SK-N-SH (cell line): ENCODE data around the gene MGLL. TPM values are rescaled to one million over a fixed set of nuclear protein-coding genes. Genes with fewer than 3 reads are reported as not detected.

Experiments used
- CTCF ChIA-PET: fragments of 300-600, 350-600 bp; formaldehyde crosslinking; extraction: SDS; loops from one replicate; lab custom pipeline; 2021; lab: Yijun Ruan, JAX
- POLR2A ChIA-PET: fragments of 350-600 bp; sonication (Branson Sonifier 250); formaldehyde crosslinking; extraction: SDS; loops from one replicate; lab custom pipeline; 2020; ENCODE audit warnings: antibody characterized with exemption, inconsistent platforms; lab: Yijun Ruan, JAX
- DNase-seq: peaks from one replicate; pipeline ENCODE4 v3.0.0; 2012
- H2AFZ ChIP-seq: fragments of 200-600 bp; sonication (generic); 2 replicates; pipeline ENCODE4 v1.8.1; 2016; ENCODE audit warnings: antibody characterized with exemption, mild to moderate bottlenecking, low read depth
- H3F3A ChIP-seq: fragments of 200-600 bp; sonication (generic); replicated peaks from 2 replicates; pipeline ENCODE3; 2016; ENCODE audit warnings: antibody characterized with exemption, mild to moderate bottlenecking; ENCODE audit not compliant: insufficient read depth
- H3K27ac ChIP-seq, 2 experiments: fragments of 200-500 bp in 1 of 2; fragments of 200-600 bp in 1 of 2; sonication (Bioruptor generic) in 1 of 2; sonication (generic), shearing (Covaris generic) in 1 of 2; 2 replicates each; pipeline versions ENCODE4 v1.5.1 to v1.6.1; 2014 to 2016; ENCODE audit warnings: low read depth in 2 of 2, inconsistent platforms in 1 of 2, low read length in 1 of 2, mild to moderate bottlenecking in 1 of 2, mixed read lengths in 1 of 2
- H3K27me3 ChIP-seq: fragments of 200-600 bp; sonication (generic), shearing (Covaris generic); 2 replicates; pipeline ENCODE4 v1.6.1; 2016; ENCODE audit warnings: mixed run types; ENCODE audit not compliant: insufficient read depth
- H3K36me3 ChIP-seq, 2 experiments: fragments of 200-500 bp in 1 of 2; fragments of 200-600 bp in 1 of 2; sonication (Bioruptor generic) in 1 of 2; sonication (generic) in 1 of 2; replicated peaks in 1 of 2; 2 replicates each; pipeline versions ENCODE3 to v1.5.1; 2014 to 2016; ENCODE audit warnings: low read length in 1 of 2, mild to moderate bottlenecking in 1 of 2; ENCODE audit not compliant: insufficient read depth in 2 of 2, control insufficient read depth in 1 of 2
- H3K4me1 ChIP-seq, 2 experiments: fragments of 200-500 bp in 1 of 2; fragments of 200-600 bp in 1 of 2; sonication (Bioruptor generic) in 1 of 2; sonication (generic), shearing (Covaris generic) in 1 of 2; 2 replicates each; pipeline versions ENCODE4 v1.5.1 to v1.6.1; 2014 to 2016; ENCODE audit warnings: low read depth in 1 of 2, low read length in 1 of 2, mixed run types in 1 of 2; ENCODE audit not compliant: insufficient read depth in 2 of 2, control insufficient read depth in 1 of 2
- H3K4me2 ChIP-seq: fragments of 200-600 bp; sonication (generic), shearing (Covaris generic); 2 replicates; pipeline ENCODE4 v1.6.1; 2017; ENCODE audit warnings: mixed run types
- H3K4me3 ChIP-seq, 2 experiments: fragments of 200-500 bp in 1 of 2; fragments of 200-600 bp in 1 of 2; sonication (Bioruptor generic) in 1 of 2; sonication (generic), shearing (Covaris generic) in 1 of 2; 2 replicates each; pipeline versions ENCODE4 v1.5.1 to v1.8.1; 2014 to 2016; ENCODE audit warnings: low read depth in 2 of 2, inconsistent platforms in 1 of 2, low read length in 1 of 2, mild to moderate bottlenecking in 1 of 2, mixed read lengths in 1 of 2, moderate library complexity in 1 of 2
- H3K79me2 ChIP-seq: fragments of 200-600 bp; sonication (generic); 2 replicates; pipeline ENCODE4 v1.8.1; 2017; ENCODE audit warnings: mild to moderate bottlenecking; ENCODE audit not compliant: insufficient read depth
- H3K9ac ChIP-seq: fragments of 200-600 bp; sonication (generic); 2 replicates; pipeline ENCODE4 v1.6.1; 2017; ENCODE audit warnings: mixed run types
- H3K9me2 ChIP-seq: fragments of 200-600 bp; sonication (generic); 2 replicates; pipeline ENCODE4 v1.6.1; 2017; ENCODE audit warnings: mixed run types
- H3K9me3 ChIP-seq: fragments of 200-600 bp; sonication (generic); 2 replicates; pipeline ENCODE4 v1.6.1; 2017; ENCODE audit warnings: mixed run types, mild to moderate bottlenecking, moderate library complexity
- H4K20me1 ChIP-seq: fragments of 200-600 bp; sonication (generic); 2 replicates; pipeline ENCODE4 v1.6.1; 2017; ENCODE audit warnings: mild to moderate bottlenecking, mixed run types; ENCODE audit not compliant: insufficient read depth
- CTCF ChIP-seq: fragments of 200-600 bp; sonication (generic); IDR thresholded peaks from 2 replicates; pipeline ENCODE4 v1.6.1; 2017; ENCODE audit warnings: antibody characterized with exemption, mild to moderate bottlenecking, moderate library complexity
- FOXM1 ChIP-seq: IDR thresholded peaks from 2 replicates; pipeline ENCODE4 v1.4.0; 2012; ENCODE audit warnings: low read depth, mild to moderate bottlenecking
- MAX ChIP-seq: IDR thresholded peaks from 2 replicates; pipeline ENCODE4 v1.4.0; 2012; ENCODE audit warnings: low read depth
- NRF1 ChIP-seq: IDR thresholded peaks from 2 replicates; pipeline ENCODE4 v1.6.1; 2012; ENCODE audit warnings: low read depth, mild to moderate bottlenecking, low read length
- RCOR1 ChIP-seq: fragments of 150-350 bp; IDR thresholded peaks from 2 replicates; pipeline ENCODE4 v1.6.1; 2017; ENCODE audit warnings: antibody characterized with exemption, low read length
- REST ChIP-seq: IDR thresholded peaks from 2 replicates; pipeline ENCODE4 v1.6.1; 2012; ENCODE audit warnings: mild to moderate bottlenecking, low read depth, low read length, moderate library complexity
- SIN3A ChIP-seq: IDR thresholded peaks from 2 replicates; pipeline ENCODE4 v1.6.1; 2012; ENCODE audit warnings: low read depth, mild to moderate bottlenecking, low read length, moderate library complexity, borderline replicate concordance
- ZBTB33 ChIP-seq: IDR thresholded peaks from 2 replicates; pipeline ENCODE4 v1.4.0; 2012; ENCODE audit warnings: low read depth, borderline replicate concordance
- WGBS: methylation state at CpG from one replicate; pipeline ENCODE4 v1.1.6; 2017; ENCODE audit warnings: low lambda C conversion rate; 5-methylcytosine and 5-hydroxymethylcytosine counted together
- polyA plus RNA-seq, 3 experiments: library from polyadenylated mRNA; depleted of rRNA; stranded (reverse); fragments of >200 nt; gene quantifications; 2 replicates each; pipeline ENCODE4 v1.2.3, GENCODE V29; 2012

MGLL gene
- polyA plus RNA-seq, 1 of the 3 experiments (the other 2 are of a cell fraction), result 2.2 TPM

- Histone ChIP-seq H3K79me2 (no peaks in the 10 kb centered on the region), H3K9me2 (no peaks in the 10 kb centered on the region), H3K36me3 (no peaks in the 10 kb centered on the region), H3K4me2 (no peak overlapping the region), H3K27ac (peak overlapping the region in 1 of 2 experiments; percentile 99; a peak in 2 of 4 replicates), H3K27me3 (no peaks in the 10 kb centered on the region), H3K9ac (no peak overlapping the region), H3F3A (no peaks in the 10 kb centered on the region), H3K4me3 (no peak overlapping the region), H4K20me1 (no peaks in the 10 kb centered on the region), H3K4me1 (peaks cover 0 to 82% of the 10 kb centered on the region in 2 experiments; a peak in 2 of 4 replicates), H2AFZ (no peak overlapping the region), H3K9me3 (no peaks in the 10 kb centered on the region)
- CTCF ChIA-PET, result interaction anchor here (0.9 to 4.7 kb wide), 7 partner anchors 35 to 187 kb away, joined by 3 to 38 read pairs (median 3); partner anchors contain the start of gene MGLL
- TF ChIP-seq FOXM1 (no peak), RCOR1 (no peak), REST (no peak), NRF1 (no peak), SIN3A (no peak), ZBTB33 (no peak), MAX (no peak), CTCF (no peak)
- no peak for DNase-seq
- POLR2A ChIA-PET, result interaction anchor here (2.4 kb wide), 1 partner anchor 88 kb away, joined by 14 read pairs; no protein-coding TSS in a partner anchor
- 85% methylated on average over 4 of the region's 7 CpGs for WGBS
Measured at GRCh38 chr3:127784283-127784682, 38.0 kb downstream of the MGLL start.
